Mesodermal cell (in vitro differentiated cells): ENCODE data around the gene TECPR1.

Experiments
- H3K27ac ChIP-seq: 2 replicates; pipeline ENCODE4 v1.7.0; 2013; ENCODE audit warnings: mild to moderate bottlenecking, low read depth, low read length, moderate library complexity; ENCODE audit not compliant: severe bottlenecking
- H3K36me3 ChIP-seq: 2 replicates; pipeline ENCODE4 v1.7.1; 2013; ENCODE audit warnings: mild to moderate bottlenecking, low read length, moderate library complexity; ENCODE audit not compliant: control insufficient read depth, insufficient read depth
- H3K4me1 ChIP-seq: one replicate; pipeline ENCODE4 v1.7.1; 2013; ENCODE audit warnings: mild to moderate bottlenecking, low read length; ENCODE audit not compliant: insufficient read depth, control insufficient read depth, poor library complexity, severe bottlenecking
- H3K4me3 ChIP-seq: 2 replicates; pipeline ENCODE4 v1.7.0; 2013; ENCODE audit warnings: low read length, control low read depth, mild to moderate bottlenecking; ENCODE audit not compliant: insufficient read depth, poor library complexity, severe bottlenecking; ENCODE audit errors: extremely low read depth
- H3K9me3 ChIP-seq: 2 replicates; pipeline ENCODE4 v1.7.1; 2013; ENCODE audit warnings: mild to moderate bottlenecking, low read length, moderate library complexity; ENCODE audit not compliant: control insufficient read depth
- WGBS, 2 experiments: methylation state at CpG; one replicate each; pipeline ENCODE4 v1.1.5; 2013; ENCODE audit warnings: missing lambda C conversion rate in 2 of 2; ENCODE audit not compliant: insufficient coverage in 2 of 2; 5-methylcytosine and 5-hydroxymethylcytosine counted together

TECPR1 gene

DNA sequence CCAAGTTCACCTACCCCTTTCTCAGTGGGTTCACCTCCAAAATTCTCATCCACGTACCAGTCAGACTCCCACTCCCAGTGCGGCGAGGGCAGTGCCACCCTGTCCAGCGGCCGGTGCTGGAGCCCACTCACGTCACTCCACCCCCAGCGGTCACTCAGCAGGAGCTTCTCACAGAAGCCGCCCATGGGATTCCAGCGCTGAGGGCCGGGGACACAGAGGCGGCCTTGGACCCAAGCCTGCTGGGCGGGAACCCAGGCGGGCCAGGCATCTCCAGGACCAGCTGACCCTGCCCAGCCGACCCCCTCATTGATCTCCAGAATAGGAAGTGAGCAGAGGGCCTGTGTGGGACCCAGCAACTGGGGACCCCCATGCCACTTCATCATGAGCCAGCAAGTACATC lies 7.2 kb downstream of the TECPR1 start:
- Histone ChIP-seq H3K4me3 (no peak overlapping the region), H3K4me1 (no peaks in the 10 kb centered on the region), H3K27ac (no peak overlapping the region), H3K9me3 (no peaks in the 10 kb centered on the region), H3K36me3 (peaks cover 16% of the 10 kb centered on the region)
- 90 to 93% methylated on average over 12 to 14 of the region's 14 CpGs for WGBS, 2 experiments

DNA sequence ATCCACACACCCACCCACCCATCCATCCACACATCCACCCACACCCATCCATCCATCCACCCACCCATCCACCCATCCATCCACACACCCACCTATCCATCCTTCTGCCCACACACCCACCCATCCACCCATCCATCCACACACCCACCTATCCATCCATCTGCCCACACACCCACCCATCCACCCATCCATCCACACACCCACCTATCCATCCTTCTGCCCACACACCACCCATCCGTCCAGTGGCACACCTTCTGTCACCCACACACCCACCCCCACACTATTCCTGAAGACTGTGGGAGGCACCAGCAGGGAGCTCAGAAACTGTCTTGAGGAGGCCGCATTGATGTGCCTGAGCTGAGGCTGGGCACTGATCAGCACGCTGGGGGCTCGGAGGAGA lies 9.1 kb downstream of the TECPR1 start:
- no peak overlapping the region for H3K4me3 ChIP-seq
- H3K27ac ChIP-seq = no peak overlapping the region
- H3K4me1 ChIP-seq = no peaks in the 10 kb centered on the region
- 100% methylated on average over 1 of the region's 4 CpGs; no CpG with 5 or more reads in 1 of the 2 experiments for WGBS, 2 experiments
- peaks cover 29% of the 10 kb centered on the region for H3K36me3 ChIP-seq
- H3K9me3 ChIP-seq = no peaks in the 10 kb centered on the region

DNA sequence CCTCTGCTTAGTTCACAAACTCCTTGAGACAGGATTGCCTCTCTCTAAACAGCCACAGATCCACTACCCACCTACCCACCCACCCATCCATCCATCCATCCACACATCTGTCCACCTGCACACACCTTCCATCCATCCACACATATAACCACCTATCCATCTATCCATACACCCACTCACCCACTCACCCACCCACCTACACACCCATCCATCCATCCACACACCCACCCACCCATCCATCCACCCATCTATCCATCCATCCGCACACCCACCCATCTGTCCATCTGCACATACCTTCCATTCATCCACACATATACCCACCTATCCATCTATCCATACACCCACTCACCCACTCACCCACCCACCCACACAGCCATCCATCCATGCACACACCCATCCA lies 9.7 kb downstream of the TECPR1 start:
- Histone ChIP-seq H3K27ac (no peak overlapping the region), H3K4me3 (no peak overlapping the region), H3K9me3 (no peaks in the 10 kb centered on the region), H3K36me3 (peaks cover 27% of the 10 kb centered on the region), H3K4me1 (no peaks in the 10 kb centered on the region)
- no CpG with 5 or more reads among the region's 1 CpG for WGBS, 2 experiments

DNA sequence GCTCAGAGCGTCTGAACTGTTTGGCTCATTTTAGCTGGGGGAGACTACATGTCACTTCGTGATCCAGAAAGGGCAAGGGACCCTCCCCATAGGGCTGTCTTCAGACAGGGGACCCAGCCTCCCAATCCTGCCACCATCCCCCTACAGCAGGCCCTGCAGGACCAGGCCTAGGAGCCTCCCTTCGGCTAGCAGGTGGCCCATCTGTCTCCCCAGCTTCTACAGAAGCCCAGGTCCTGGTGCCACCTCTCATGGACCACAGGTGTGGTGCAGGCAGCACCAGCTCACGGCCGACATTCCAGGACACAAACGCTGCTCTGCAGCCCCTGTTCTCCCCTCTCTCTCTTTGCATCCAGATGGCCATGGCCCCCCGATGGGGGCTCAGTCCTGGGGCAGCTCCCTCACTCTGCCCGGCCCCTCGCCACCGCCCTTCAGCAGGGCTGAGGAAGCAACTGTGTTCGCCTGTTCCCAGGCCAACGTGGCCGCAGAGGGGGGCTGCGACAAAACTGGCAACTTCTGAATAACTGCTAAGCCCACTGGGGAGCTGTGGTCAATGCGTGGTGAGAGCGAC lies 10.3 kb downstream of the TECPR1 start:
- no peaks in the 10 kb centered on the region for H3K4me1 ChIP-seq

DNA sequence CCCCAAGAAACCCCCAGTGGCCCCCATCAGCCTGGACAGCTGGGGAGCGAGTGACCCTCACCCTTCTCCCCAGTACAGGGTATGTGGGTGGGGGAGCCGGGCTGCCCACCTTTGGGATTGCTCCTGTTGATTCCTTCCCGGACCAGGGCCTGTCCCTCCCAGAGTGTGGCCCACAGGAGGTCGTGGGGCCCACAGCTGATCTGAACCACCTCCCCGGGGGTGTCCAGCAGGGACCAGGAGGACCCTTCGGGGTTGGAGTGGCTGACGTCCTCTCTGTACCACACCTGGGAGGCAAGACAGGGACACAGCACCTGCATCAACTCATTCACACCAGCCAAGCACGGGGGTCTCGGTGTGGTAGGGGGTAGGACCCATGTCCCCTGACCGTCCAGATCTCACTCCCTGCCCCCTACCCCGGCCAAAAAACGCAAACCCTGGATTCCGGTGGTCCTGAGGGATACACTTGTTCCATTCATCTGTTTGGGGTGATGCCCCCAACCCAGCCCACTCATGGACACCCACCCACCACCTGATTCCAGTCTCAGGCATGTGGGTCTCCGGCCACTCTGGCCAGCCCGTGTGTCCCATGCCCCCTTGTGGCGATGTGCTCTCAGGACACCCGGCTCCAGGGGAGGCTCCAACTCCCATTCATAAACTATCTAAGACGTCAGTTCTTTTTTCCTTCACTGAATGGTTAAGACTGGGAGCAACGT lies 10.9 kb downstream of the TECPR1 start:
- Histone ChIP-seq H3K4me3 (no peak overlapping the region), H3K36me3 (peaks cover 27% of the 10 kb centered on the region), H3K4me1 (no peaks in the 10 kb centered on the region), H3K27ac (no peak overlapping the region), H3K9me3 (no peaks in the 10 kb centered on the region)
- 59 to 64% methylated on average over 8 to 10 of the region's 19 CpGs for WGBS, 2 experiments

More for the DNA sequence above, 10.3 kb downstream of the TECPR1 start:
- Histone ChIP-seq H3K9me3 (no peaks in the 10 kb centered on the region), H3K27ac (no peak overlapping the region), H3K36me3 (peaks cover 27% of the 10 kb centered on the region), H3K4me3 (no peak overlapping the region)
- 77 to 83% methylated on average over 12 to 16 of the region's 16 CpGs for whole genome bisulfite sequencing, 2 experiments

DNA sequence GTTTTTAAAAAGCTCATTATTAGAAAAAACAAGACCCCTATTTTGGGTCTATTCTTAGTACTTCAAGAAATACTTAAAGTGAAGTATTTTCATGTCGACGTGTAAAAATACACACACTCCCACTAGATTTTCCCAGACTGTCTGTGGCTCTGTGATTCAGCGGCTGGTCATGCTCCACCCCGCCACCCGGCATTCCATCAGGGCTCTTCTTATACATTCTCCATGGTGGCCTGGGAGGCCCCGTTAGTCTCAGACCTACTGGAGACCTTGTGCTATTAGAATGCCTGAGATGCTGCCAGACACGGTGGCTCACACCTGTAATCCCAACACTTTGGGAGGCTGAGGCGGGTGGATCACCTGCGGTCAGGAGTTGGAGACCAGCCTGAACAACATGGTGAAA lies 13.1 kb downstream of the TECPR1 start:
- Histone ChIP-seq H3K9me3 (no peaks in the 10 kb centered on the region), H3K27ac (no peak overlapping the region), H3K36me3 (peaks cover 27% of the 10 kb centered on the region), H3K4me3 (no peak overlapping the region), H3K4me1 (no peaks in the 10 kb centered on the region)
- 80 to 95% methylated on average over 1 to 5 of the region's 9 CpGs for WGBS, 2 experiments

DNA sequence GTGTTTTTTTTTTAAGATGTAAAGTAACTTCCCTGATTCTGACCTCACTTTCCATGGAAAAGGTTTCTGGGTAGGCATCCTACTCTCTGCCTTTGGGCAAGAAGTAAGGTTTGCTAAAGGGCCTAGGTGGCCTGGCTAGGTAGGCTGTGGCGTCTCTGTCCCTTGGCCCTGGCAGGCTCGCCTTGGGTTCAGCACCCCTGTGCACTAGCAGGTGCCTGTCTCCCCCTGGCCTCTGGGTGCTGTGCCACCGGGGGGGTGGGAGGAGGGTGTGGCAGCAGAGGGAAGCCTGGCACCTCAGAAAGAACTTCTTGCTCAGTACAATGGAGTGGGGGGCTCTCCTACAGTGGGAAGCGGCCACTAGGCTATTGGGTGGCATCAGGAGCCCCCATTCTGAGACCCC lies 14.0 kb downstream of the TECPR1 start:
- Histone ChIP-seq H3K4me3 (no peak overlapping the region), H3K4me1 (no peaks in the 10 kb centered on the region), H3K27ac (no peak overlapping the region), H3K36me3 (peaks cover 27% of the 10 kb centered on the region), H3K9me3 (no peaks in the 10 kb centered on the region)
- WGBS, 2 experiments = 100% methylated on average over 2 of the region's 4 CpGs; no CpG with 5 or more reads in 1 of the 2 experiments

DNA sequence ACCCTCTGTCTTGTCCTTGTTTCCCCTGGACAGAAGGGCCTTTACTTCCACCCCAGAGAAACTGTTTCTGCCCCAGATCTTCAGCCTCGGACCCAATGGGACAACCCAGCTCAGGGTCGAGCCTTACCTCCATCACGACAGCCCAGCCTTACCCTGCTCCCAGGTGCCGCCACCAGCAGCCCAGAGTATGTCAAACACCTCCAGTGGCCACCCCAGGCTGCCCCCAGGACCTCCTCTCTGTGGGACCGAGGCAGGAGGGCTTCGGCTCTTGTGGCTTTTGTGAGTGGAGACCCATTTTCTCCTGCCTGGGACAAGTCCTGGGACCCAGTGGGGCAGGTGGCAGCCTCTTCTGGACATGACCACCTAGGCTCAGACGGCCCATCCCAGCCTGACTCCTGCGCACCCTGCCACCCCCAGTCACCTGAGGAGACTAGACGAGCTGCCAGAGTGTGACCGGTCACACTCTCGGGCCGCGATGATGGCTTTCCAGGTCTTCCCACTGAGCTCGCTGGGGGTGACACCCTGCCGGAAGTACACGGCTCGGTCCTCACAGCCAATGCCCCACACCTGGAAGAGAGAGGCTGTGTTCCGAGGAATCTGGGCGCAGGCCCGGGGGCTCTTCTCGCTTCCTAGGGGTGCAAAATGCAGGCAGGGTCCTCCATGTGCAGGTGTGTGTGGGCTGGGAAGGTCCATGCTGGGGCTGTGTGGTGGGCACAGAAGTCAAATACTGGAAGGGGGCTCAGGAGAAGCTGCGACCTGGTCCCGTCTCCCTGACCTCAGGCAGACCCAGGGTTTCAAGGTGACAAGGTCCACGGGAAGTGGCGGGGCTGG lies 15.5 kb downstream of the TECPR1 start:
- Histone ChIP-seq H3K4me3 (no peak overlapping the region), H3K36me3 (peaks cover 24% of the 10 kb centered on the region), H3K4me1 (no peaks in the 10 kb centered on the region), H3K27ac (no peak overlapping the region), H3K9me3 (no peaks in the 10 kb centered on the region)
- 95% methylated on average over 15 to 25 of the region's 25 CpGs for WGBS, 2 experiments

DNA sequence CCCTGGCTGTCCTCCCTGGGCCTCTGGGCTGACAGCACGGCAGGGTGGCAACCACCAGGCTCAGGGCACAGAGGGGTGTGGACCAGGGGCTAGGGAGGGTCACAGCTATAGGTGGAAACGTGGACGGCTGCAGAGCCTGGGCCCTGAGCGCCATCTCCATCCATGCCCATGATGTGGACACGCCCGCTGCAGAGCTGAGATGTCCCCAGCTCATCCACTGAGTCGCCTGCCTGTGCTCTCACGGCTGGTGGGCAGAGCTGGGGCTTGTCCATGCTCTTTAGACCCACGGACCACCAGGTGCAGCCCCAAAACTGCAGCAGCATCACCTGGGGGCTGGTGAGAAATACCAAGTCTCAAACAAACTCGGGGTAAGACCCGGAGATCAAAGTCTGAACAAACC lies 16.1 kb downstream of the TECPR1 start:
- WGBS, 2 experiments = 92 to 96% methylated on average over 11 of the region's 11 CpGs
- H3K9me3 ChIP-seq = no peaks in the 10 kb centered on the region

DNA sequence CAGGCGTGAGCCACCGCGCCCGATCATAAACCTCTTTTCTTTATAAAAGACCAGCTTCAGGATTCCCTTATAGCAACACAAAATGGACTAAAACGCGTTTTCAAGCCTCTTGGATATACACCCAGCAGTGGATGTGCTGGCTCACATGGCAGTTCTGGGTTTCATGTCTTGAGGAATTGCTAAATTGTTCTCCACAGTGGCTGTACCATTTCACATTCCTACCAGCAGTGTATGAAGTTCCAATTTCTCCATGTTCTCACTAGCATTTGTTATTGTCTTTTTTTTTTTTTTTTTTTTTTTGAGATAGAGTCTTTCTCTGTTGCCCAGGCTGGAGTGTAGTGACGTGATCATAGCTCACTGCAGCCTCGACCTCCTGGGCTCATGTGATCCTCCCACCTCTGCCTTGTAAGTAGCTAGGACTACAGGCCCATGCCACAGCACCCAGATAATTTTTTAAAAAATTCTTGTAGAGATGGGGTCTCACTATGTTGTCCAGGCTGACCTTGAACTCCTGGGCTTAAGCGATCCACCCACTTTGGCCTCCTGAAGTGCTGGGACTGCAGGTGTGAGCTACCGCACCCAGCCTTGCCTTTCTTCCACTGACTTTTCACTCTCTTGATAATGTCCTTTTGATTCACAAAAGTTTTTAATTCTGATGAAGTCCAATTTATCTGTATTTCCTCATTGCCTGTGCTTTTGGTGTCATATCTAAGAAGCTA lies 17.4 kb downstream of the TECPR1 start:
- H3K9me3 ChIP-seq = no peaks in the 10 kb centered on the region
- H3K4me3 ChIP-seq = no peak overlapping the region
- peaks cover 14% of the 10 kb centered on the region for H3K36me3 ChIP-seq
- H3K4me1 ChIP-seq = no peaks in the 10 kb centered on the region
- H3K27ac ChIP-seq = no peak overlapping the region
- WGBS, 2 experiments = 92 to 95% methylated on average over 8 to 10 of the region's 10 CpGs

More for the DNA sequence above, 16.1 kb downstream of the TECPR1 start:
- Histone ChIP-seq H3K4me1 (no peaks in the 10 kb centered on the region), H3K27ac (no peak overlapping the region), H3K4me3 (no peak overlapping the region), H3K36me3 (peaks cover 24% of the 10 kb centered on the region)
